IMR-90 (cell line): ENCODE measurements around the gene PRKAR2A. TPM values are rescaled to one million over a fixed set of nuclear protein-coding genes. Genes with fewer than 3 reads are reported as not detected.

Experiments used
- ATAC-seq: fragments of 200-7000 bp; cut with Tn5 transposase; 2 replicates; pipeline ENCODE4 v1.9.1; 2020; ENCODE audit warnings: low read depth, mild to moderate bottlenecking, moderate library complexity
- BruUV-seq: library from RNA; stranded (reverse); fragments of 400-500 nt; replicated peaks from 2 replicates; lab custom pipeline; 2021; lab: Mats Ljungman, UMichigan
- CTCF ChIA-PET: fragments of 300-600 bp; formaldehyde crosslinking; extraction: SDS; loops from one replicate; lab custom pipeline; 2021; ENCODE audit warnings: antibody characterized with exemption; lab: Yijun Ruan, JAX
- POLR2A ChIA-PET: fragments of 300-600 bp; sonication (Branson Sonifier 250); formaldehyde crosslinking; loops from one replicate; lab custom pipeline; 2022; ENCODE audit warnings: antibody characterized with exemption; ENCODE audit not compliant: unreplicated experiment; lab: Charles Lee
- DNase-seq: peaks from one replicate; pipeline ENCODE4 v3.0.0; 2013
- H2AFZ ChIP-seq: replicated peaks from 2 replicates; pipeline ENCODE3; 2013; ENCODE audit warnings: low read length, mild to moderate bottlenecking; ENCODE audit not compliant: poor library complexity
- H2AK5ac ChIP-seq: 2 replicates; pipeline ENCODE4 v1.6.1; 2013; ENCODE audit warnings: low read depth, low read length, inconsistent platforms
- H2AK9ac ChIP-seq: replicated peaks from 2 replicates; pipeline ENCODE3; 2013; ENCODE audit warnings: mild to moderate bottlenecking, low read depth, low read length, moderate library complexity; ENCODE audit not compliant: poor library complexity
- H2BK120ac ChIP-seq: 2 replicates; pipeline ENCODE4 v1.6.1; 2013; ENCODE audit warnings: low read depth, low read length, inconsistent platforms
- H2BK15ac ChIP-seq: 3 replicates; pipeline ENCODE4 v1.6.1; 2013; ENCODE audit warnings: low read depth, low read length, inconsistent platforms
- H2BK20ac ChIP-seq: 2 replicates; pipeline ENCODE4 v1.6.1; 2013; ENCODE audit warnings: low read depth, mild to moderate bottlenecking, inconsistent platforms, low read length, moderate library complexity
- H2BK5ac ChIP-seq: 2 replicates; pipeline ENCODE4 v1.6.1; 2013; ENCODE audit warnings: mild to moderate bottlenecking, low read depth, low read length, inconsistent platforms; ENCODE audit not compliant: poor library complexity, severe bottlenecking
- H3K14ac ChIP-seq: replicated peaks from 2 replicates; pipeline ENCODE4 v1.6.1; 2013; ENCODE audit warnings: low read depth, low read length, inconsistent platforms
- H3K18ac ChIP-seq: 2 replicates; pipeline ENCODE4 v1.6.1; 2013; ENCODE audit warnings: low read depth, low read length, control low read depth
- H3K23ac ChIP-seq: 2 replicates; pipeline ENCODE4 v1.6.1; 2013; ENCODE audit warnings: low read depth, low read length, inconsistent platforms
- H3K27ac ChIP-seq: 2 replicates; pipeline ENCODE4 v1.5.1; 2013; ENCODE audit warnings: mild to moderate bottlenecking, control low read depth, low read length; ENCODE audit not compliant: insufficient read depth
- H3K27me3 ChIP-seq: 2 replicates; pipeline ENCODE4 v1.6.1; 2013; ENCODE audit warnings: low read length; ENCODE audit not compliant: control insufficient read depth, insufficient read depth
- H3K36me3 ChIP-seq: 2 replicates; pipeline ENCODE4 v1.6.1; 2013; ENCODE audit warnings: low read length, mixed read lengths; ENCODE audit not compliant: control insufficient read depth, insufficient read depth
- H3K4ac ChIP-seq: 2 replicates; pipeline ENCODE4 v1.6.1; 2013; ENCODE audit warnings: low read depth, low read length, inconsistent platforms
- H3K4me1 ChIP-seq: 2 replicates; pipeline ENCODE4 v1.6.1; 2013; ENCODE audit warnings: low read length, mixed read lengths; ENCODE audit not compliant: control insufficient read depth, insufficient read depth
- H3K4me2 ChIP-seq: 2 replicates; pipeline ENCODE4 v1.6.1; 2013; ENCODE audit warnings: low read depth, mild to moderate bottlenecking, control low read depth, low read length, moderate library complexity
- H3K4me3 ChIP-seq: 2 replicates; pipeline ENCODE4 v1.5.1; 2013; ENCODE audit warnings: low read depth, mild to moderate bottlenecking, control low read depth, low read length, moderate library complexity; ENCODE audit not compliant: insufficient read depth
- H3K56ac ChIP-seq: 2 replicates; pipeline ENCODE4 v1.6.1; 2013; ENCODE audit warnings: low read length, inconsistent platforms; ENCODE audit not compliant: insufficient read depth; ENCODE audit errors: extremely low read depth
- H3K79me1 ChIP-seq, 2 experiments: 2 replicates each; pipeline ENCODE4 v1.6.1; 2013; ENCODE audit warnings: low read length in 2 of 2, inconsistent platforms in 1 of 2, low read depth in 1 of 2
- H3K9ac ChIP-seq: 2 replicates; pipeline ENCODE4 v1.6.1; 2013; ENCODE audit warnings: low read depth, low read length, control low read depth
- H3K9me1 ChIP-seq: 2 replicates; pipeline ENCODE4 v1.6.1; 2013; ENCODE audit warnings: low read length, inconsistent platforms; ENCODE audit not compliant: insufficient read depth
- H3K9me3 ChIP-seq: 2 replicates; pipeline ENCODE4 v1.6.1; 2013; ENCODE audit warnings: low read length; ENCODE audit not compliant: control insufficient read depth, insufficient read depth
- H4K20me1 ChIP-seq: 2 replicates; pipeline ENCODE4 v1.6.1; 2013; ENCODE audit warnings: low read length, inconsistent platforms; ENCODE audit not compliant: insufficient read depth
- H4K5ac ChIP-seq: 2 replicates; pipeline ENCODE4 v1.6.1; 2013; ENCODE audit warnings: mild to moderate bottlenecking, low read depth, low read length, control low read depth
- H4K8ac ChIP-seq, 2 experiments: 2 replicates each; pipeline ENCODE4 v1.6.1; 2013; ENCODE audit warnings: low read depth in 2 of 2, low read length in 2 of 2, control low read depth in 1 of 2, inconsistent platforms in 1 of 2
- H4K91ac ChIP-seq: 2 replicates; pipeline ENCODE4 v1.6.1; 2013; ENCODE audit warnings: low read depth, low read length, inconsistent platforms; ENCODE audit not compliant: insufficient read depth
- BHLHE40 ChIP-seq: fragments of 150-350 bp; IDR thresholded peaks from 2 replicates; pipeline ENCODE4 v1.6.1; 2016; ENCODE audit warnings: mild to moderate bottlenecking, low read depth, low read length
- CTCF ChIP-seq: conservative IDR thresholded peaks from 2 replicates; pipeline ENCODE4 v1.5.1; 2012; ENCODE audit warnings: mild to moderate bottlenecking, low read depth, low read length, improper control_type of control experiment
- SMC3 ChIP-seq: fragments of 150-350 bp; IDR thresholded peaks from 2 replicates; pipeline ENCODE4 v1.6.1; 2016; ENCODE audit warnings: low read depth, mild to moderate bottlenecking, antibody characterized with exemption, low read length, moderate library complexity
- WGBS, 2 experiments: methylation state at CpG; one replicate each; pipeline versions ENCODE4 v1.1.5 to v1.1.7; 2013; ENCODE audit warnings: missing lambda C conversion rate in 2 of 2; ENCODE audit not compliant: insufficient read length in 1 of 2; ENCODE audit errors: extremely low coverage in 2 of 2; 5-methylcytosine and 5-hydroxymethylcytosine counted together
- dilution Hi-C: fragments of 300-500 bp; cut with HindIII; formaldehyde crosslinking; loops from one replicate; pipeline ENCODE4 v1.14.3; 2018; ENCODE audit warnings: low sequenced_read_pairs; ENCODE audit not compliant: unreplicated experiment
- in situ Hi-C: fragments of 300-500 bp; cut with MboI; formaldehyde crosslinking; loops from 3 replicates; pipeline ENCODE4 v1.14.3; 2019; ENCODE audit warnings: low sequenced_read_pairs, inconsistent platforms, mixed read lengths
- intact Hi-C: fragments of 100-400 bp; cut with micrococcal nuclease; formaldehyde crosslinking; loops from 2 replicates; pipeline ENCODE4 v1.10.0; 2022
- polyA plus RNA-seq, 3 experiments: library from polyadenylated mRNA; depleted of rRNA; stranded (reverse); fragments of >200 nt; gene quantifications; 2 replicates each; pipeline ENCODE4 v1.2.3, GENCODE V29; 2012; ENCODE audit warnings: low replicate concordance in 1 of 3
- total RNA-seq: library from RNA; depleted of rRNA; stranded (reverse); fragments of >200 nt; gene quantifications from 2 replicates; pipeline ENCODE4 v1.2.3, GENCODE V29; 2012

The PRKAR2A gene
- total and polyA plus RNA-seq, 2 of the 4 experiments (the other 2 are of a cell fraction): 11.3 to 48.2 TPM

- BruUV-seq: no TSS peak
- no peak overlapping the region for H3K56ac ChIP-seq
- ATAC-seq (no peak), DNase-seq (no peak)
- H3K4ac ChIP-seq: no peak overlapping the region
- peaks cover 0 to 7% of the 10 kb centered on the region in 2 experiments; a peak in 2 of 4 replicates for H3K79me1 ChIP-seq
- H2AK9ac ChIP-seq: no peak overlapping the region
- no peak overlapping the region for H3K18ac ChIP-seq
- peaks cover 6% of the 10 kb centered on the region; the same call in 1 of the 2 replicates for H3K36me3 ChIP-seq
- in situ Hi-C loops (no loop called here), dilution Hi-C loops (no loop called here), intact Hi-C loops (no loop called here)
- H3K14ac ChIP-seq: no peak overlapping the region
- no peak overlapping the region for H3K27ac ChIP-seq
- no peak overlapping the region for H3K4me3 ChIP-seq
- H3K9me3 ChIP-seq: no peaks in the 10 kb centered on the region
- no peaks in the 10 kb centered on the region for H3K9me1 ChIP-seq
- no CpG with 5 or more reads among the region's 4 CpGs for WGBS, 2 experiments
- no peak overlapping the region for H2BK120ac ChIP-seq
- no peak overlapping the region for H2BK20ac ChIP-seq
- H3K9ac ChIP-seq: no peak overlapping the region
- H4K91ac ChIP-seq: no peak overlapping the region
- POLR2A ChIA-PET: no interaction called here
- H4K8ac ChIP-seq: no peak overlapping the region
- H2BK15ac ChIP-seq: no peak overlapping the region
- H2AFZ ChIP-seq: no peak overlapping the region
- CTCF ChIA-PET: no interaction called here
- no peak overlapping the region for H3K23ac ChIP-seq
- no peak overlapping the region for H4K5ac ChIP-seq
- H2BK5ac ChIP-seq: no peak overlapping the region
- no peak for TF ChIP-seq SMC3
- TF ChIP-seq BHLHE40: no peak
- TF ChIP-seq CTCF: no peak
- no peak overlapping the region for H2AK5ac ChIP-seq
- no peak overlapping the region for H3K4me2 ChIP-seq
- no peaks in the 10 kb centered on the region for H3K27me3 ChIP-seq
- H3K4me1 ChIP-seq: no peaks in the 10 kb centered on the region
- H4K20me1 ChIP-seq: no peaks in the 10 kb centered on the region
Measured at GRCh38 chr3:48776854-48777253, 70.8 kb downstream of the PRKAR2A start.
